HL-60 (cell line): ENCODE results near the gene BBS1.

Experiments used
- DNase-seq, 2 experiments: peaks; one replicate each; pipeline ENCODE4 v3.0.0-alpha.2; 2010 to 2020; ENCODE audit warnings: low read depth in 1 of 2, low spot score in 1 of 2
- H3K27ac ChIP-seq: fragments of 250-450 bp; sonication (Bioruptor Pico); replicated peaks from 2 replicates; pipeline ENCODE4 v1.5.1; 2020; ENCODE audit warnings: mild to moderate bottlenecking, moderate library complexity
- H3K27me3 ChIP-seq: fragments of 250-450 bp; sonication (Bioruptor Pico); 2 replicates; pipeline ENCODE4 v1.5.1; 2021; ENCODE audit warnings: mild to moderate bottlenecking, moderate library complexity; ENCODE audit not compliant: insufficient read depth, poor library complexity, severe bottlenecking
- H3K4me3 ChIP-seq: replicated peaks from 2 replicates; pipeline ENCODE4 v1.5.1; 2011; ENCODE audit warnings: mild to moderate bottlenecking, control low read depth, low read length; ENCODE audit not compliant: insufficient read depth
- GABPA ChIP-seq: IDR thresholded peaks from 2 replicates; pipeline ENCODE4 v1.6.1; 2012; ENCODE audit warnings: low read depth
- POLR2AphosphoS5 ChIP-seq: IDR thresholded peaks from 2 replicates; pipeline ENCODE4 v1.6.1; 2012; ENCODE audit warnings: low read depth
- REST ChIP-seq: IDR thresholded peaks from 2 replicates; pipeline ENCODE4 v1.6.1; 2012; ENCODE audit warnings: low read depth; ENCODE audit not compliant: insufficient replicate concordance
- SPI1 ChIP-seq: IDR thresholded peaks from 2 replicates; pipeline ENCODE4 v1.6.1; 2012; ENCODE audit warnings: low read depth, mild to moderate bottlenecking, borderline replicate concordance
- TF ChIP-seq, protein P1 (sequence below): IDR thresholded peaks from one replicate; pipeline ENCODE4 v1.5.1; 2011; ENCODE audit warnings: low read length, control low read depth, inconsistent platforms; ENCODE audit not compliant: insufficient read depth

Gene BBS1

GRCh38 chr11:66547662-66548009, 37.2 kb downstream of the BBS1 start:
- H3K27ac ChIP-seq, result no peak overlapping the region

GRCh38 chr11:66548041-66548440, 37.6 kb downstream of the BBS1 start:
- peaks cover 2% of the 10 kb centered on the region for H3K27me3 ChIP-seq
- TF ChIP-seq POLR2AphosphoS5, result no peak
- TF ChIP-seq, protein P1, sequence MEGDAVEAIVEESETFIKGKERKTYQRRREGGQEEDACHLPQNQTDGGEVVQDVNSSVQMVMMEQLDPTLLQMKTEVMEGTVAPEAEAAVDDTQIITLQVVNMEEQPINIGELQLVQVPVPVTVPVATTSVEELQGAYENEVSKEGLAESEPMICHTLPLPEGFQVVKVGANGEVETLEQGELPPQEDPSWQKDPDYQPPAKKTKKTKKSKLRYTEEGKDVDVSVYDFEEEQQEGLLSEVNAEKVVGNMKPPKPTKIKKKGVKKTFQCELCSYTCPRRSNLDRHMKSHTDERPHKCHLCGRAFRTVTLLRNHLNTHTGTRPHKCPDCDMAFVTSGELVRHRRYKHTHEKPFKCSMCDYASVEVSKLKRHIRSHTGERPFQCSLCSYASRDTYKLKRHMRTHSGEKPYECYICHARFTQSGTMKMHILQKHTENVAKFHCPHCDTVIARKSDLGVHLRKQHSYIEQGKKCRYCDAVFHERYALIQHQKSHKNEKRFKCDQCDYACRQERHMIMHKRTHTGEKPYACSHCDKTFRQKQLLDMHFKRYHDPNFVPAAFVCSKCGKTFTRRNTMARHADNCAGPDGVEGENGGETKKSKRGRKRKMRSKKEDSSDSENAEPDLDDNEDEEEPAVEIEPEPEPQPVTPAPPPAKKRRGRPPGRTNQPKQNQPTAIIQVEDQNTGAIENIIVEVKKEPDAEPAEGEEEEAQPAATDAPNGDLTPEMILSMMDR, result no peak
- H3K4me3 ChIP-seq, result no peak overlapping the region
- no peak overlapping the region for H3K27ac ChIP-seq
- no peak for DNase-seq

More at GRCh38 chr11:66547662-66548009, 37.2 kb downstream of the BBS1 start:
- Histone ChIP-seq H3K4me3 (no peak overlapping the region), H3K27me3 (peaks cover 2% of the 10 kb centered on the region)
- no peak for DNase-seq
- TF ChIP-seq GABPA (no peak), POLR2AphosphoS5 (no peak), SPI1 (no peak), REST (no peak)
- TF ChIP-seq, protein P1, result no peak

DNA sequence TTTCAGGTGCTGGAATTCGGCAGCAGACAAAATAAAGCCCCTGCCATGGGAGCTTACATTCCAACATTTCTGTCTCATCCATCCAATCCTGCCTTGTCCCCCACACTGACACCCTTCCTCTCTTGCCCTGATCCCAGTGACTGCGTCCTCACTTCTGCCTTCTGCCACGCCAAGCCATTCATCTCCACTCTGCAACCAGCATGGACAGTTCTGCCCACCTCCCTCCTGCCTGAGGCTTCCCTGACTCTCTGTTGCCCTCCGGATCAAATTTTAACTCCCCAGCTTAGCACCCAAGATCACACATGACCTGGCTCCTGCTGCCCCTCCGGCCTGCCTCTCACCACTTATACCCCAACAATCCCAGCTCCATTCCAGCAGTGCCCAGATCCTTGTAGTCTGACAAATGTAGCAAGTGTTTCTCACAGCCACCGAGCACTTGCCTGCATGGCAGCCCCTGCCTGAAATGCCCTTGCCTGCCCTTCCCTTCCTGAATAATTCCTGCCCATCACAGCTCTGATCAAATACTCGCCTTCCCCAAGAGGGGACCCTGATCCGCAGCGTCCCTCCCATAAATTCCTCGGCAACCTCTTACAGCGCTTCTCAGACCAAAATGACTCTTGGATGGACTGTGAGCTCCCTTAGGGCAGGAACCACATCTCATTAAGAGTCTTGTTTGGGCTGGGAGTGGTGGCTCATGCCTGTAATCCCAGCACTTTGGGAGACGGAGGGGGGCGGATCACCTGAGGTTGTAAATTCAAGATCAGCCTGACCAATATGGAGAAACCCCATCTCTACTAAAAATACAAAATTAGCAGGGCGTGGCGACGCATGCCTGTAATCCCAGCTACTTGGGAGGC, 38.6 kb downstream of the BBS1 start:
- no peak overlapping the region for H3K27ac ChIP-seq
- no peak overlapping the region for H3K4me3 ChIP-seq
- peaks cover 2% of the 10 kb centered on the region for H3K27me3 ChIP-seq
- TF ChIP-seq, protein P1, result no peak
- TF ChIP-seq POLR2AphosphoS5, result no peak
- no peak for DNase-seq

DNA sequence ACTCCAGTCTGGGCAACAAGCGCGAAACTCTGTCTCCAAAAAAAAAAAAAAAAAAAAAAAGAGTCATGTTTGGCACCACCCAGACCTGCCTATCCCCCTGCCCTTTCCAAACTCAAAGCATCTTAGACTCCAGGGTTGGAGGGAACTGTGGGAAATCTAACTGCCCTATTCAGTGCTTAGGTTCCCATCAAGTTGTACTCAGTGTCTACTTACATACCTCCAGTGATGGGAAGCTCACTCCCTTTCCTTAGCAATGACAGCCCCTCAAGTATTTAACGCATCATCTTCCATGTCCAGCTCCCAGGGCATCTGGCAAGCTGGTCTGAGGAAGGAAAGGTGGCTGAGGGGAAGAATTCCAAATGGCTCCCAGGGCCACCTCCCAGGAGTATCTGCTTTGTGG, 39.3 kb downstream of the BBS1 start:
- DNase-seq, result no peak
- Histone ChIP-seq H3K27ac (no peak overlapping the region), H3K4me3 (no peak overlapping the region), H3K27me3 (peaks cover 2% of the 10 kb centered on the region)
- TF ChIP-seq SPI1 (no peak), REST (no peak), GABPA (no peak), POLR2AphosphoS5 (no peak)
- TF ChIP-seq, protein P1, result no peak
